MM.1S (cell line): ENCODE measurements around the gene NPY.

Source experiments
- CTCF ChIP-seq: fragments of 300-600 bp; sonication (generic); IDR thresholded peaks from 2 replicates; pipeline ENCODE4 v1.5.1; 2016; ENCODE audit warnings: antibody characterized with exemption, low read length, mixed read lengths
- EZH2 ChIP-seq: fragments of 300-600 bp; sonication (generic); optimal IDR thresholded peaks from 2 replicates; pipeline ENCODE3; 2017; ENCODE audit warnings: low read depth, mild to moderate bottlenecking, antibody characterized with exemption, low read length, mixed read lengths
- EZH2phosphoT487 ChIP-seq: fragments of 300-600 bp; sonication (generic); IDR thresholded peaks from 2 replicates; pipeline ENCODE4 v1.6.1; 2018; ENCODE audit warnings: antibody characterized with exemption, low read length

GRCh38 chr7:24284699-24285506 lies 913 bp downstream of the NPY start:
- TF ChIP-seq CTCF (no peak), EZH2phosphoT487 (no peak), EZH2 (no peak)
